ENCODE data around the gene FRMD5. TPM values are rescaled to one million over a fixed set of nuclear protein-coding genes. Genes with fewer than 3 reads are reported as not detected.

FRMD5 gene
- total RNA-seq, 1 experiment from 2014 or later: 27.2 TPM

DNA sequence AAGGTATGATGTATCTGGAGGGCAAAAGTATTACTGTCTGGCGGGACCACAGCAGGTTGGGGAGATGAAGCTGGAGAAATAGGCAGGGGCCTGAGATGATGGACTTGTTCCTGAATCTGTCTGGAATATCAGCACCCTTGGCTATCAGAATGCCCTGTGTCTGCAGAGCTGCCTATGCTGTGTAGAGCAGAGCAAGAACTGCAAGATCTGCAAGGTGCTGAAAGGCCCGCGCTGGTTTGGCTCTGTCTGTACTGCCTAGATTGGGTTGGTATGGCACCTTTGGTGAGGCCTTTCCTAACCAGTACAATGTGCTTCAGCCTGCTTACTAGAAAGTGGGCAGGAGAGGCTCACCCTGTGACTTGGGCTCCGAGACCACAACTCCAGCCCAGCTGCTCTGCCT is 271.5 kb downstream of the FRMD5 start:
- Histone ChIP-seq H3K9me2 (ENCODE audit: insufficient read depth) (no peaks in the 10 kb centered on the region), H3K9me3 (ENCODE audit: control insufficient read depth in 1 of 2, insufficient read depth in 1 of 2, low read depth in 1 of 2, low read length in 2 of 2) (no peaks in the 10 kb centered on the region), H3K4me1 (ENCODE audit: control insufficient read depth in 1 of 2, insufficient read depth in 2 of 2, low read length in 2 of 2) (peaks cover 0 to 10% of the 10 kb centered on the region in 2 experiments; a peak in 1 of 4 replicates), H3K9ac (ENCODE audit: low read length) (no peak overlapping the region), H4K20me1 (ENCODE audit: insufficient read depth) (no peaks in the 10 kb centered on the region), H3K4me3 (replicated peaks in 1 of 2; ENCODE audit: low read depth in 1 of 2, low read length in 2 of 2) (no peak overlapping the region), H3K27me3 (ENCODE audit: insufficient read depth, low read length) (no peaks in the 10 kb centered on the region), H3K79me2 (ENCODE audit: insufficient read depth, low read length) (no peaks in the 10 kb centered on the region), H2AFZ (ENCODE audit: low read depth, low read length, poor library complexity, severe bottlenecking) (no peak overlapping the region), H3K27ac (ENCODE audit: low read depth, low read length) (no peak overlapping the region), H3K36me3 (ENCODE audit: control insufficient read depth in 1 of 2, insufficient read depth in 2 of 2, low read length in 2 of 2) (peaks cover 0 to 24% of the 10 kb centered on the region in 2 experiments; a peak in 1 of 4 replicates), H3K4me2 (ENCODE audit: low read length) (no peak overlapping the region)
- intact Hi-C loops (cut with micrococcal nuclease): no loop called here
- no TSS peak for BruUV-seq (replicated peaks)
- ChIA-PET CTCF (no interaction called here), RAD21 (ENCODE audit: low non-redundant PET in 1 of 2, low total read pairs in 2 of 2, uncharacterized antibody in 2 of 2, unreplicated experiment in 2 of 2) (no interaction called here), POLR2A (no interaction called here)
- ATAC-seq (no peak), DNase-seq (ENCODE audit: low read depth, low spot score) (no peak)
- no peak for TF ChIP-seq POLR2A (IDR thresholded peaks at IDR 0.05; ENCODE audit: borderline replicate concordance, extremely low read depth, insufficient read depth, insufficient read length)
- TF ChIP-seq SP1 (IDR thresholded peaks at IDR 0.05; ENCODE audit: low read depth): no peak
- TF ChIP-seq RAD21 (IDR thresholded peaks at IDR 0.05; ENCODE audit: low read depth): no peak
- no peak for TF ChIP-seq EGR1 (IDR thresholded peaks at IDR 0.05; ENCODE audit: low read depth)
- TF ChIP-seq, protein P1, sequence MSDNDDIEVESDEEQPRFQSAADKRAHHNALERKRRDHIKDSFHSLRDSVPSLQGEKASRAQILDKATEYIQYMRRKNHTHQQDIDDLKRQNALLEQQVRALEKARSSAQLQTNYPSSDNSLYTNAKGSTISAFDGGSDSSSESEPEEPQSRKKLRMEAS (IDR thresholded peaks at IDR 0.05): no peak
- TF ChIP-seq ZFX (IDR thresholded peaks at IDR 0.05): no peak
- TF ChIP-seq JUND (IDR thresholded peaks at IDR 0.05): no peak
- no peak for TF ChIP-seq SIN3A (IDR thresholded peaks at IDR 0.05; ENCODE audit: low read depth)
- TF ChIP-seq, protein P2, sequence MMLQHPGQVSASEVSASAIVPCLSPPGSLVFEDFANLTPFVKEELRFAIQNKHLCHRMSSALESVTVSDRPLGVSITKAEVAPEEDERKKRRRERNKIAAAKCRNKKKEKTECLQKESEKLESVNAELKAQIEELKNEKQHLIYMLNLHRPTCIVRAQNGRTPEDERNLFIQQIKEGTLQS (IDR thresholded peaks at IDR 0.05): no peak
- TF ChIP-seq POLR2AphosphoS5 (IDR thresholded peaks at IDR 0.05; ENCODE audit: low read depth, low read length): no peak
- no peak for TF ChIP-seq FOSL1 (IDR thresholded peaks at IDR 0.05; ENCODE audit: low read depth)

DNA sequence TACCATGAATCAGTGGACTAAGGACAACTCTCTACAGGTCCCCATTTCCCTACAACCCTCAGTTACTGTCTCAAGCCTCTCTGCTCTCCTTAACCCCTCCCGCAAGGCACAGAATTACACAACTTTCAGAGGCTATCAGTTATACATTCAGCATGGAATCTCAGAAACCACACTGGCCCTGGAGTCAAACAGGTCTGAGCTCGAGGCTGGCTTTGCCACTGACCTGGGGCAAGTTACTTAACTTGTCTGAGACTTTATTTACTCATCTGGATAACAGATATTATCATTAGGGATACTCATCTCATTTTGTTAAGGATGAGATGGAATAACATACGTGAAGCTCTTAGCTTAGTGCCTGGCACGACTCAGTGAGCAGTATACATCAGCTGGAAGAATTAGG is 273.1 kb downstream of the FRMD5 start:
- Histone ChIP-seq H3K4me3 (replicated peaks in 1 of 2; ENCODE audit: low read depth in 1 of 2, low read length in 2 of 2) (no peak overlapping the region), H3K9me2 (ENCODE audit: insufficient read depth) (no peaks in the 10 kb centered on the region), H3K9me3 (ENCODE audit: control insufficient read depth in 1 of 2, insufficient read depth in 1 of 2, low read depth in 1 of 2, low read length in 2 of 2) (no peaks in the 10 kb centered on the region), H3K4me1 (ENCODE audit: control insufficient read depth in 1 of 2, insufficient read depth in 2 of 2, low read length in 2 of 2) (peaks cover 0 to 2% of the 10 kb centered on the region in 2 experiments; a peak in 1 of 4 replicates), H3K27ac (ENCODE audit: low read depth, low read length) (no peak overlapping the region), H3K36me3 (ENCODE audit: control insufficient read depth in 1 of 2, insufficient read depth in 2 of 2, low read length in 2 of 2) (peaks cover 0 to 27% of the 10 kb centered on the region in 2 experiments; a peak in 2 of 4 replicates), H2AFZ (ENCODE audit: low read depth, low read length, poor library complexity, severe bottlenecking) (no peak overlapping the region), H3K4me2 (ENCODE audit: low read length) (no peak overlapping the region), H3K27me3 (ENCODE audit: insufficient read depth, low read length) (no peaks in the 10 kb centered on the region), H4K20me1 (ENCODE audit: insufficient read depth) (no peaks in the 10 kb centered on the region), H3K79me2 (ENCODE audit: insufficient read depth, low read length) (no peaks in the 10 kb centered on the region), H3K9ac (ENCODE audit: low read length) (no peak overlapping the region)
- ChIA-PET POLR2A (no interaction called here), CTCF (no interaction called here), RAD21 (ENCODE audit: low non-redundant PET in 1 of 2, low total read pairs in 2 of 2, uncharacterized antibody in 2 of 2, unreplicated experiment in 2 of 2) (no interaction called here)
- intact Hi-C loops (cut with micrococcal nuclease): no loop called here
- DNase-seq (ENCODE audit: low read depth, low spot score) (no peak), ATAC-seq (no peak)
- BruUV-seq (replicated peaks): no TSS peak
- TF ChIP-seq, protein P3, sequence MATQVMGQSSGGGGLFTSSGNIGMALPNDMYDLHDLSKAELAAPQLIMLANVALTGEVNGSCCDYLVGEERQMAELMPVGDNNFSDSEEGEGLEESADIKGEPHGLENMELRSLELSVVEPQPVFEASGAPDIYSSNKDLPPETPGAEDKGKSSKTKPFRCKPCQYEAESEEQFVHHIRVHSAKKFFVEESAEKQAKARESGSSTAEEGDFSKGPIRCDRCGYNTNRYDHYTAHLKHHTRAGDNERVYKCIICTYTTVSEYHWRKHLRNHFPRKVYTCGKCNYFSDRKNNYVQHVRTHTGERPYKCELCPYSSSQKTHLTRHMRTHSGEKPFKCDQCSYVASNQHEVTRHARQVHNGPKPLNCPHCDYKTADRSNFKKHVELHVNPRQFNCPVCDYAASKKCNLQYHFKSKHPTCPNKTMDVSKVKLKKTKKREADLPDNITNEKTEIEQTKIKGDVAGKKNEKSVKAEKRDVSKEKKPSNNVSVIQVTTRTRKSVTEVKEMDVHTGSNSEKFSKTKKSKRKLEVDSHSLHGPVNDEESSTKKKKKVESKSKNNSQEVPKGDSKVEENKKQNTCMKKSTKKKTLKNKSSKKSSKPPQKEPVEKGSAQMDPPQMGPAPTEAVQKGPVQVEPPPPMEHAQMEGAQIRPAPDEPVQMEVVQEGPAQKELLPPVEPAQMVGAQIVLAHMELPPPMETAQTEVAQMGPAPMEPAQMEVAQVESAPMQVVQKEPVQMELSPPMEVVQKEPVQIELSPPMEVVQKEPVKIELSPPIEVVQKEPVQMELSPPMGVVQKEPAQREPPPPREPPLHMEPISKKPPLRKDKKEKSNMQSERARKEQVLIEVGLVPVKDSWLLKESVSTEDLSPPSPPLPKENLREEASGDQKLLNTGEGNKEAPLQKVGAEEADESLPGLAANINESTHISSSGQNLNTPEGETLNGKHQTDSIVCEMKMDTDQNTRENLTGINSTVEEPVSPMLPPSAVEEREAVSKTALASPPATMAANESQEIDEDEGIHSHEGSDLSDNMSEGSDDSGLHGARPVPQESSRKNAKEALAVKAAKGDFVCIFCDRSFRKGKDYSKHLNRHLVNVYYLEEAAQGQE (IDR thresholded peaks at IDR 0.05; ENCODE audit: low read depth): no peak
- no peak for TF ChIP-seq ELF1 (IDR thresholded peaks at IDR 0.05; ENCODE audit: borderline replicate concordance, low read depth)
- no peak for TF ChIP-seq EZH2phosphoT487 (IDR thresholded peaks at IDR 0.05; ENCODE audit: borderline replicate concordance)
- no peak for TF ChIP-seq JUND (IDR thresholded peaks at IDR 0.05)
- TF ChIP-seq, protein P4, sequence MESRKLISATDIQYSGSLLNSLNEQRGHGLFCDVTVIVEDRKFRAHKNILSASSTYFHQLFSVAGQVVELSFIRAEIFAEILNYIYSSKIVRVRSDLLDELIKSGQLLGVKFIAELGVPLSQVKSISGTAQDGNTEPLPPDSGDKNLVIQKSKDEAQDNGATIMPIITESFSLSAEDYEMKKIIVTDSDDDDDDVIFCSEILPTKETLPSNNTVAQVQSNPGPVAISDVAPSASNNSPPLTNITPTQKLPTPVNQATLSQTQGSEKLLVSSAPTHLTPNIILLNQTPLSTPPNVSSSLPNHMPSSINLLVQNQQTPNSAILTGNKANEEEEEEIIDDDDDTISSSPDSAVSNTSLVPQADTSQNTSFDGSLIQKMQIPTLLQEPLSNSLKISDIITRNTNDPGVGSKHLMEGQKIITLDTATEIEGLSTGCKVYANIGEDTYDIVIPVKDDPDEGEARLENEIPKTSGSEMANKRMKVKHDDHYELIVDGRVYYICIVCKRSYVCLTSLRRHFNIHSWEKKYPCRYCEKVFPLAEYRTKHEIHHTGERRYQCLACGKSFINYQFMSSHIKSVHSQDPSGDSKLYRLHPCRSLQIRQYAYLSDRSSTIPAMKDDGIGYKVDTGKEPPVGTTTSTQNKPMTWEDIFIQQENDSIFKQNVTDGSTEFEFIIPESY (IDR thresholded peaks at IDR 0.05; ENCODE audit: extremely low read depth, insufficient replicate concordance, low read length): no peak
- no peak for TF ChIP-seq EZH2 (IDR thresholded peaks at IDR 0.05)
- TF ChIP-seq SP1 (IDR thresholded peaks at IDR 0.05; ENCODE audit: low read depth): no peak
- TF ChIP-seq FOSL1 (IDR thresholded peaks at IDR 0.05; ENCODE audit: low read depth): no peak
- TF ChIP-seq, protein P1 (IDR thresholded peaks at IDR 0.05): no peak
